GM18909 (cell line): ENCODE measurements around the gene CCDC117.
"Not testable (repeated sequence)": the region's sequence is repeated elsewhere in the genome, so short reads cannot be mapped to it uniquely, and the experiment has no call there.

Experiments
- ATAC-seq: cut with Tn5 transposase; IDR thresholded peaks from one replicate; pipeline ENCODE4 v1.9.1; 2021; ENCODE audit warnings: mild to moderate bottlenecking; ENCODE audit not compliant: unreplicated experiment, poor library complexity

CCDC117 gene

DNA sequence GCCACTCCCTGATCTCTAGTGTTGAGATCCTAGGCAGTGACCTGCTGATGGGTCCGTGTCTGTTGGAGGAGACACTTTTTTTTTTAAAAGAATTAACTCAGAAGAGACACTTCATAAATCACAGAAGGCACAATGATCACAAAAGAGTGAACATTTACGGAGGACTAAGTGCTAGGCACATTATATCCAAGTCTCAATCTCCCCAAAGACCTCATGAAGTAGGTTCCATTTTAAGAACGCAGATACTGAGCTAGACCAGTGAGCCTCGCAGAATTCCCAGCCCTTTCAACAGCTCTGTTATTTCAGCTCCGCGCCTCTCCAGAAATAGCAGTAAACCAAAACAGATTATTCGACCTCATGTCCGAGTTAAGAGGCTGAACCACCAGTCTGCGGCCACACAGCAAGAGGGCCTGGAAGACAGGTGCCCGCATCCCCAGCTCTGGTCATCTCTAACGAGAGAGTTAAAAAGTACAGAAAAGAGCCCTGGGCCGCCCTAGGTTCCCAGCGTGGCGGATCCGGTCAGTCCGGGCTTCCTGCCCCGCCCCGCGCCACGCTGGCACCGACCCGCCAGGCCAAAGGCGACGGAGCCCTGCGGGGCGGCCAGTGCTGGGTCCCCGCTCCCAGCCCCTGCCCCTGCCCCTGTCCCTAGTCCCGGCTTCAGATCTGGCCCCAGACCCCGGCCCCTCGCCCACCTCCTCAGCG is 27.3 kb downstream of the CCDC117 start:
- ATAC-seq = peak; percentile 36

DNA sequence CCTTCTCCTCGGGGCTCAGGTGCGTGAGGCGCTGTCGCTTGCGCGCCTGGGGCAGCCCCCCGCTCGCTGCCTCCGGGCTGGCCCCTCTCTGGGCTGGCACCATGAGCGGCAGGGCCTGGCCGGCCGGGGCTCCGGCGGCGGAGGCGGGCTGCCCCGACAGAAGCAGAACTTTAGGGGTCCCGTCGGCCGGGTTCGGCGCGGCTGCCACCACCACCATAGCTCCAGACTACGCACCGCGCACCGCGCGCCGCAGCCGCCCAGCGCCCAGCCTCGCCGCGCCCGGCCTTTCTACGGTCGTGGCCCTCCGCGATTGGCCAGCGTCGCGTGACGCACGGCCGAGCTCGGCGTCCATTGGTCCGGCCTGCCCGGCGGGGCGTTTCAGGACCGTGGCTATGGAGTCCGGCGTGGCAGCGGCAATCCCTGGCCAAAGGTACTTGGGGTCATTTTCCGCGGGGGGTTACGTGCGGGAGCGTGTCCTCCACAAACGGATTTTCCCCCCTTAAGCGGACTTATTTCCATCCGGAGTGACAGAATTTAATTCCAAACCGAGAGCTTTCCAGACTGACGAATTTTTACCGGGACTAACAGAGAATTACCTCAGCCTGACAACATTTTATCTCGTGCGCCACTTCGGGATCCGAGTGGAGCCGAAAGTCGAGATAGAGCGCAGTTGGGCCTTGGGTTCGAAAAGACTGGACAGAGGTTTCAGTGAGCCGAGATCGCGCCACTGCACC is 28.0 kb downstream of the CCDC117 start, which contains the start of gene XBP1:
TSS of gene XBP1 (minus strand) at position 262 of the 734 bp plus-strand sequence.
- ATAC-seq = peak; percentile 87

DNA sequence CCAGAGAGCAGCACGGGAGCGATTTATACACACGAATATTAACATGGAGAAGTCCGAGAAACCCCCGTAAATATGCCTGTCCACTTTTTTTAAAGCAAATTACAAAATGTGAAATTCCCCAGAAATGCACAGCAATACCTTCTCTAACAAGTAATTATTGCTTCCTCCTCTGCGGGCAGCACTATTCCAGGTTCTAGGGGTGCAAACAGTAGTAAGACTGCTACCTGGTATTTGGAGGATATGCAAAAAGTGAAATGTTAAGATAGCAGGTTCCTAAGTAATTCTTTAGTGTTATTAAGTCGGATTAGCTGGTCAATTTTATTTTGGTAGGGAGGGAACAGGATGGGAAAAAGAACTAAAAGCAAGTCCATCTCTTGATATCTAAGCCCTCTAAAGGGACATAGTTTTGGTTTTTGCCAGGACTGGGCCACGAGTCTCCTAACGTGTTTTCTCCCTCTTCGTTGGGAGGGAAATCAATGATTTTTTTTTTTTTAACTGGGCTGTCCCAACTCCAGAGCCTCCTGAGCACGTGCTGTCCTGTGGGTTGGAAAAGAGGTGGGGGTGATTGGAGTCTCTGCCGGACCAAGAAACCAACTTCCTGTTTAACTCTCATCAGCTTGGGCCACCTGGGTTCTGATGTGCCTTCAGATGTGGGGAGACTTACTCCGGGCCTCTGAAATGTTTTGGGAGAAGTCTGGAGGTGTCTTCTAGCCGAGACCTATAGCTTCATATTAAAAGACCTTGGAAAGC is 29.5 kb downstream of the CCDC117 start:
- ATAC-seq = no peak

DNA sequence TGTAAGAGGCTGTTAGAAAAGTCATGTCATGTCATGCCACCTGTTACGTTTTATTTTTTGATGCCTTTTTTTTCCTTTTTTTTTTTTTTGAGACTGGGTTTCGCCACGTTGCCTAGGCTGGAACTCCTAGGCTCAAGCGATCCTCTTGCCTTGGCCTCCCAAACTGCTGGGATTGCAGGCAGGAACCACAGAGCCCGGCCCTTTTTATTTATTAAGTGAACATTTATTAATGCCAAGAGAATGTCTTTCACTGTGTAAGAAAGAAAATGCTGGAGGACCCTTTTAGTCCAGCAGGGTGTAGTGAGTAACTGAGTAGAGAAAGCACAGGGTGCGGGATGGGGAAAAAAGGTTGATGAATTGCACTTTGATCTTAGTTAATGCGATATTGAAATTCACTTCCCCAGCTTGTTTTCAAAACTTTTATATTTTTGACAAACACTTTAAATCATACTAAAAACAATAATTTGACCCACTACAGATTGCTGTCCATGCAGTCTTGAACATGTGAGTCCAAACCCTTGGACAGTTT is 30.2 kb downstream of the CCDC117 start:
- no peak for ATAC-seq

DNA sequence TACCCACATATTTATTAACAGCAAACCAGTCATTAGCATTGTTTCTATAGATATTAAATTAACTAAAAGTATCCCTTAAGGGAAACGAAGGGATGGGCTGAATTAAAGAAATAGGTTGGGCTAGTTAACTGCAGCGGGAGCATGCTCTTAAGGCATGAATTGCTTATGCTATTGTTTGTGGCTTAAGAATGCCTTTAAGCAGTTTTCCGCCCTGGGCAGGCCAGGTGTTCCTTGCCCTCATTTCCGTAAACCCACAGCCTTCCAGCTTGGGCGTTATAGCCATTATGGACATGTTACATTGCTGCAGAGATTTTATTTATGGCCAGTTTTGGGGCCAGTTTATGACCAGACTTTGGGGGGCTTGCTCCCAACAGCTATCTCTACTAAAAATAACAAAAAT is 32.9 kb downstream of the CCDC117 start:
- ATAC-seq = not testable (repeated sequence)

DNA sequence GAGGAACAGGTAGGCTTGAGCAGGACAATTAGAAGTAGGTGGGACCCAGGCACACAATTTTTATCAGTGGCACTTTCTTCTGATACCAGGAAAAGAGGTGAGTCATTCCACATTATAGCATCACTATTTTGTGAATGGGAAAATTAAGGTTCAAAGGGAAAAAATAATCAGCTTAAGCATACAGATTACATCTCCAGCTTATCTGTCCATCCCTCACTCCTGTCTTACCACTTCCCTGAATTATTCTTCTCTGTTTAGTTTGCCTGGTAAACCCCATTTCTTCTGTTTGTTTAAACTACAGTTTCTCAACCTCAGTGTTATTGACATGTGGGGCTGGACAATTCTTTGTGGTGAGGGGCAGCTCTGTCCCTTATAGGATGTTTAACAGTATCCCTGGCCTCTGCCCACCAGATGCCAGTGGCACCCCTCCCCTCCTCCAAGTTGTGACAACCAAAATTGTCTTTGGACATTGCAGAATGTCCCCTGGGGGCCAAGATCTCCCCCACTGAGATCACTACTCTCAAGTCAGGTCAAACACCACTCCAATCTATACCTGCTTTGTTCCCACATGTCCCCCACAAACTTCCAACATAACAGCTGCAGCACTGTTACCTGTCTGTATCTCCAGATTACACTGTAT is 36.3 kb downstream of the CCDC117 start:
- ATAC-seq = no peak

DNA sequence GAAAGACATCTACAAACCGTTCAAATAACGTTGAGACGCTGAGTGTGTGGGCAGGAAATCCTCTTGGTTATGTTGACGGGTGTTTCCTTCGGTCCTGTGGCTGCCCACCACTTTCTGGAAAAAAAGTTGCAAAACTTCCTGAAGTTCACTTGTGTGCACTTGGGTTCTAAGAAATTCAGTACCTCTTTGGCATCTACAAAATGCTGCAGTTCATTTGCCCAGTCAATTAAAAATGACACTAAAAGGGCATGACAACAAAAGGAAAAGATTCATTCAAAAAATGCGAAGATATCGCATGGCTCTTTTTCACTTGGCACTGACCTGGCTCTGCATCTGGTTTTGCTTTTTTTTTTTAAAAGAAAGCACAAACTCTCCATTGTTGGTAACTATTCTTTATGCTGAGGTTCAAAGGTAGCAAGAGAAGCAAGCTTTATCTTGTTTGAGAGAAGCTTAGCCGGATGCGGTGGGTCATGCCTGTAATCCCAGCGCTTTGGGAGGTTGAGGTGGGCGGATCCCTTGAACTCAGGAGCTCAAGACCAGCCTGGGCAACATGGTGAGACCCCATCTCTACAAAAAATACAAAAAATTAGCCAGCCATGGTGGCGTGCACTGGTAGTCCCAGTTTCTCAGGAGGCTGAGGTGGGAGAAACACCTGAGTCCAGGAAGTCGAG is 38.5 kb downstream of the CCDC117 start:
- no peak for ATAC-seq

DNA sequence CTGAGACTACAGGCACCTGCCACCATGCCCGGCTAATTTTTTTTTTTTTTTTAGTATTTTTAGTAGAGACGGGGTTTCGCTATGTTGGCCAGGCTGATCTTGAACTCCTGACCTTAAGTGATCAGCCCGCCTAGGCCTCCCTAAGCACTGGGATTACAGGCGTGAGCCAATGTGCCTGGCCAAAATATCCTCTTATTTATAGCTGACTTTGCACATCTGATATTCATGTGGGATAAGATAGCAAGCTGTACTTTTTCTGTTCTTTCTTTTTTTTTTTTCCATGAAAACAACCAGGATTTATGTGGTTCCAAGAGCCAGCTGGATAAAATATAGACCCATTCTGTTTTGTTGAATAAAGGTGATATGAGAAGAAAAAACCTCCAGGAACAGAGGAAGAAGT is 40.0 kb downstream of the CCDC117 start:
- ATAC-seq = no peak

DNA sequence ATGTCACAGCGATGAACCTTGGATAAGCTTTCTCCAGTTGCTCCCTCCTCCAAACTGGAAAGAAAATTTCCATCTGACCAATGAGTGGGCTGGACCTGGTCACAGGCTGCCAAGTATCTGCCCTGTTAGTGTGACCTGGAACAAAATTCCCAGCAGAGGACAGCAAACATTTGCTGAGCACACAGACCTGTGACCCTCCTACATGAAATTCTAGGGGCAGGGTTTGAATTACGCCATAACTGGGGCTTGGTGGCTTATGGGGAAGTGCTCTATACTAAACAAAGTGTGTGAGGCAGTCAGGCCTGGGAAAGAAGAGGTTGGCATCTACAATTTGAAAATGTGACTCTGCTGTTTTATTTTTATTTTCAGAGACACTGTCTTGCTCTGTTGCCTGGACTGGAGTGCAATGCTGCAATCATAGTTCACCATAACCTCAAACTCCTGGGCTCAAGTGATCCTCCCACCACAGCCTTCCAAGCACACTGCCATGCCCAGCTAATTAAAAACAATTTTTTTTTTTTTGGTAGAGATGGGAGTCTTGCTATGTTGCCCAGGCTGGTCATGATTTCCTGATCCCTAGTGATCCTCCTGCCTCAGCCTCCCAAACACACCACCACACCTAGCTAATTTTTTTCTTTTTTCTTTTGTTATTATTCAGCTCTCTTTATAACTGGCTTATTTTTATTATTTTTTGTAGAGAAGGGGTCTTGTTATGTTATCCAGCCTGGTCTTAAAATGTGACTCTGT is 41.5 kb downstream of the CCDC117 start:
- no peak for ATAC-seq

DNA sequence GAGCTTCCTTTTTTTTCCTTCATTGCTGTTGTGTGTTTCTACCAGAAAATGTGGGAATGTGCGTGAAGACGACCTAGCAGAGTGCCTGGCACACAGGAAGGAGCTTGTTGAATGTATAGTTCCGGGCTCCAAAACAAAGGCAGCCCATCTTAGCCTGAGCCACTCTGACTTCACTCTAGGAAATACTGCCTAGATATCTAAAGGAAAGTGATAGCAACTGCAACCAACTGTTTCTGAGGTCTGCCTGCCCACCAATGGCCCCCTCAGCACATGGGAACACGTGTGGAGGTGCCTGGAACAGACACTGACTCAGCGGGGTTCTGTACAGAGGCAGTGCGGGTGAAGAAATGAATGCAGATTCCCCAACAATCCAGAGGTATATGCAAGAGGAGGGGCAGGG is 42.6 kb downstream of the CCDC117 start:
- ATAC-seq = no peak

DNA sequence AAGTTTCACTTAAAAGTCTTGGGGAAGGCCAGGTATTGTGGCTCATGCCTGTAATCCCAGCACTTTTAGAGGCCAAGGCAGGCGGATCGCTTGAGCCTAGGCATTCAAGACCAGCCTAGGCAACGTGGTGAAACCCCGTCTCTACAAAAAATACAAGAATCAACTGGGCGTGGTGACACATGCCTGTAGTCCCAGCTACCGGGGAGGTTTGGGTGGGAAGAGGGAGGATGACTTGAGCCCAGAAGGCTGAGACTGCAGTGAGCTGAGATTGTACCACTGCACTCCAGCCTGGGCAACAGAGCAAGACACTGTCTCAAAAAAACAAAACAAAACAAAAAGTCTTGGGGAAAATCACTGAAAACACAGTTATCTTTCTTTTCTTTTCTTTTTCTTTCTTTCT is 43.2 kb downstream of the CCDC117 start:
- no peak for ATAC-seq

DNA sequence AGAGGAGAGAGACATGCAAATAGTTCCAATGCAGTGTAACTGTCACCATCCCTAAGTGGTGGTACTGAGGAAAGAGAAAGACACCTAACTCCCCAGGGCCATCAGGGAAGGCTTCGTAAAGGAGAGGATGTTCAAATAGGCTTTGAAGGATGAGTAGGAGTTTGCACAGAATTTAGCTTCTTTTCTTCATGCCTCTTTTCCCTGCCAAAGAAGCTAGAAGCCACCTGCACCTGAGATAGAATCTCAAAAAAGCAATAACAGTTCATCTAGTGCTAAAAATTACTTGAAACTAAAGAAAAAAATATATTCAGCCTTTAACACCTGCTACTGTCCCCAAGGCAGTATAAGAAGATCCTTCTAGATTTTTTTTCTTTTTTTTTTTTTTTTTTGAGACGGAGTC is 44.6 kb downstream of the CCDC117 start:
- no peak for ATAC-seq

DNA sequence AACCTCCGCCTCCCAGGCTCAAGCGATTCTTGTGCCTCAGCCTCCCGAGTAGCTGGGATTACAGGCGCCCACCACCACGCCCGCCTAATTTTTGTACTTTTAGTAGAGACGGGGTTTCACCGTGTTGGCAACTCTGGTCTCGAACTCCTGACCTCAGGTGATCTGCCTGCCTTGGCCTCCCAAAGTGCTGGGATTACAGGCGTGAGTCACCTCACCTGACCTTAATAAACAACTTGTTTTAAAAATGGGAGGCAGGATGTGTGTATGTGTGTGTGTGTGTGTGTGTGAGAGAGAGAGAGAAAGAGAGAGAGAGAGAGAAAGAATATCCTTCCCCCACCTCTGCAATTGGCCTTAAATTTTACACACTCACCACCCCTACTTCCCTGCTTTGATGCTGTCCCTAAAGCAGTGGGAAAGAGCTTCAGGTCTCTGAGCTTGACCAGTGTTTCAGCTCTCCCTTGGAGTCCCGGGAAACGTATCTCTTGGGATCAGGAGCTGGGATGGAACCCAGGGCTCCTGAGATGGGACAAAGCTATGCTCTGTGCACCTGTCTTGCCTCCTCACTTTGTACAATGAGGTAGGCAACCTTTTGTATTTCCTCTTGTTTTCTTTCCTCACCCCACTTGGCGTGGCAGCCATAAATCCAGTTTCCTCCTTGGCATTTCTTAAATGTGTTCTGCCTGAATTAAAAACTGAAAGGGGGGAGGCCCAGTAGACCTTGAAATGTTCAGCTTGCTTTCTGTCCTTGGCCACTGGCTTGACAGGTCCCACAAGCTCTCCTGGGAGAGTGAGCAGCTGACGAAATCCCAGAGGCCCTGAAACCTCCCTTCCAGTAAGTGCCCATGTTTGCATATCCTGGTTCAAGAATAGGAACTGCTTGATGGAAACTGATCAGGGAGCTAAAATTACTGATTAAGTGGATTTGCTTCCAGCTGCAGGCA is 45.7 kb downstream of the CCDC117 start:
- no peak for ATAC-seq

DNA sequence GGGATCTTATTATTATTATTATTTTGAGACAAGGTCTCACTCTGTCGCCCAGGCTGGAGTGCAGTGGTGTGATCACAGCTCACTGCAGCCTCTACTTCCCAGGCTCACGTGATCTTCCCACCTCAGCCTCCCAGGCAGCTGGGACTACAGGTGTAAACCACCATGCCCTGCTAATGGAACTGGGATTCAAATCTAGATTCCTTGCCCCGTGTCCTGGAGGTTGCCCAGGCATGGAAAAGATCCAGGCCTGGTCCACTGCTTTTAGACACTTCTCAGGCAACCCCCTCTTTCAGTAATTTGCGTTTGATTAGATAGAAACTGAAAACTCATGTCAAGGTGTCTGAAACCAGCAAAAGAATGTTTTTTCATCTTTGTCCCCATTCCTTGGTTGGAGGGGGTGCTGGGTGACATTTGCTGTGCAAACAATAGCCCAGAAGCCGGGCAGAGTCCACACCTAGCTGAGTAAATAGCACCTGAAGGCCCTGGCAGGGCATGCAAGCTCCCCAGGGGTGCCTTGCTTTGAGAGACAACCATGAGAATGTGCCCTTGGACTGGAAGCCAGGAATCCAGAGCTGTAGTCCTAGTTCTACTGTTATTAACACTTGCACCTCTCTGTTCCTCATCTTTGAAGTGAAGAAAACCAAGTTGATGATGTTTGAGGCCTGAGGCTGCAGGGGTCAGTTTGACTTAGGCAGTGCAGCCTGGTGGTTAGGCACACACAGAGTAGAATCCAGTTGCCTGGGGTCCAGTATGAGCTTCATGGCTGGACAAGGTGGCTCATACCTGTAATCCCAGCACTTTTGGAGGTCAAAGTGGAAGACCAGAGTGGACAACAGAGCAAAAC is 47.0 kb downstream of the CCDC117 start:
- ATAC-seq = no peak

DNA sequence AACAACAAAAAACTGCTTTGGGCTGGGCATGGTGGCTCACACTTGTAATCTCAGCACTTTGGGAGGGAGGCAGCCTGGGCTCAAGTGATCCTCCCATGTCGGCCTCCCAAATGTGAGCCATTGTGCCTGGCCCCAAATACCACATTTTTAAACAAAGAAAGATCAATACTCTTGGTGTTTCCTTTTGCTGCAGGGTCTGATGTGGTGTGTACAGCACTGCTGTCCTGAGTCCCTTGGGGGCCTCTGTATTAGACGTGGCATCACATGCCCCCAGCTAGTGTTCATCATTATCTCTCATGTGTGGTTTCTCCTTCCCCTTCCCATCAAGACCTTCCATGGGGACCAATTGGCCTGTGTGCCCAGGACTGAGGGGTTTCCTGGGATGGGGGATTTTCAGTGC is 48.4 kb downstream of the CCDC117 start:
- no peak for ATAC-seq

DNA sequence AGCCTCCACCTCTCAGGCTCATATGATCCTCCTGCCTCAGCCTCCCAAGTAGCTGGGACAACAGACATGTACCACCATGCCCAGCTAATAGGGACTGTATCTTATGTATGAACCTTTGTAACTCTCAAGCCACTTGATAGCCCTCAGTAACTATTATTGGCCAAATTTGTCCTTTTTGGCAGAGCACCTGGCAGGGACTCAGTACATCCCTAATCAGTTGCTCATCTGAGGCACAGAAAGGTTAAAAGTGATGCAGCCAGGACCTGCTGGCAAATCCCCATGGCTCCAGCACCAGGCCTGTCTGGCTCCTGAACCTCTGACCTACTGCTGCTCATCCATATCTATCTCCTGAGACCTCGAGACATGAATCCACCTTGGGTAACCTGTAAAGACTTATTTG is 49.0 kb downstream of the CCDC117 start:
- no peak for ATAC-seq

DNA sequence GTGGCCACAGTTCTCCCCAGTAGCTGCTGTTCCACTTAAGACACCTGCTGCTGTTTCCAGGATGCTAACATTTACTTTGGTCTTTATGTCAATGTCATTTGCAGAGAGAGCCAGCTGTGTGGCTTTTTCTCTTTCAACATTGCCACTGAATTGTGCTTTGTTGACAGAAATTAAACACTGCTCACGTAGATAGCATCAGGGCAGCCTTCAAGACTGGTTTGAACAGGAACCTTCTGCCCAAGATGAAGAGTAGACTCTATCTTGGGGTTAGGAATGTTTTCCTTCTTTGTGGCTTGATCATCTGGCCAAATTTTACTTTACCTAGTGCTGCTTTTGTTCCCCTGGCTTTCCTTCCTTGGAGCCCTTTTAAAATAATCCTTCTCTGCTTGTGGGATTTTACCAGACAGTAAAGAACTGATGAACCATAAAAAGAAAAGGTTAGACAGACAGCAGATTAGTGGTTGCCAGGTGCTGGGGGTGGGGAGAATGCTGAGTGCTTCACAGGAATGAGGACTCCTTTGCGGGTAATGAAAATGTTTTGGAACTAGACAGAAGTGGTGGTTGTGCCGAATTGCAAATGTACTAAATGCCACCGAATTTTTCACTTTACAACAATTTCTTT is 50.5 kb downstream of the CCDC117 start:
- peak; percentile 49 for ATAC-seq
